Measurements from ENCODE around the gene ENTPD8.

DNA sequence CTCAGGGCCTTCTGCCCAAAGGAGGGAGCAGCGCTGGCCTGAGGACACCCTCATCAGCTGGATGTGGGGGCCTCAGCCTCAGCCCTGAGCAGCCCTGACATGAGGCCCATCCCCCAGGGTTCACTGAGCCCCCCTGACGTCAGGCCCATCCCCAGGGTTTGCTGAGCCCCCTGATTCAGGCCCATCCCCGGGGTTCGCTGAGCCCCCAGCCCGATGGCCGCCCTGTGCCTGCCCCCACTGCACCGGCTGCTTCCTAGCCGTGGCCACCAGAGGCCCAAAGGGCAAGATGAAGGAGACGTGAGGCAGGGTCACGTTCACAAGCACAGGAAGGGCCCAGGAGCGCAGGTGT lies 37.4 kb upstream of the ENTPD8 start:
- TF ChIP-seq JUNB (IDR thresholded peaks at IDR 0.05) (no peak), EZH2 (IDR thresholded peaks at IDR 0.05; ENCODE audit: borderline replicate concordance, control insufficient read depth, low read depth, low read length) (no peak), SIN3A (IDR thresholded peaks at IDR 0.05; ENCODE audit: low read depth, low read length) (no peak)
- TF ChIP-seq, protein P1, sequence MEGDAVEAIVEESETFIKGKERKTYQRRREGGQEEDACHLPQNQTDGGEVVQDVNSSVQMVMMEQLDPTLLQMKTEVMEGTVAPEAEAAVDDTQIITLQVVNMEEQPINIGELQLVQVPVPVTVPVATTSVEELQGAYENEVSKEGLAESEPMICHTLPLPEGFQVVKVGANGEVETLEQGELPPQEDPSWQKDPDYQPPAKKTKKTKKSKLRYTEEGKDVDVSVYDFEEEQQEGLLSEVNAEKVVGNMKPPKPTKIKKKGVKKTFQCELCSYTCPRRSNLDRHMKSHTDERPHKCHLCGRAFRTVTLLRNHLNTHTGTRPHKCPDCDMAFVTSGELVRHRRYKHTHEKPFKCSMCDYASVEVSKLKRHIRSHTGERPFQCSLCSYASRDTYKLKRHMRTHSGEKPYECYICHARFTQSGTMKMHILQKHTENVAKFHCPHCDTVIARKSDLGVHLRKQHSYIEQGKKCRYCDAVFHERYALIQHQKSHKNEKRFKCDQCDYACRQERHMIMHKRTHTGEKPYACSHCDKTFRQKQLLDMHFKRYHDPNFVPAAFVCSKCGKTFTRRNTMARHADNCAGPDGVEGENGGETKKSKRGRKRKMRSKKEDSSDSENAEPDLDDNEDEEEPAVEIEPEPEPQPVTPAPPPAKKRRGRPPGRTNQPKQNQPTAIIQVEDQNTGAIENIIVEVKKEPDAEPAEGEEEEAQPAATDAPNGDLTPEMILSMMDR (IDR thresholded peaks at IDR 0.05 in 2 of 3, conservative IDR thresholded peaks at IDR 0.05 in 1 of 3; ENCODE audit: control insufficient read depth in 2 of 3, extremely low read depth in 1 of 3, insufficient read depth in 1 of 3, low read depth in 3 of 3, low read length in 3 of 3): no peak
